K562 (cell line): ENCODE results near the gene GALNT18. TPM values are rescaled to one million over a fixed set of nuclear protein-coding genes. Genes with fewer than 3 reads are reported as not detected.

ENCODE experiments used
- ATAC-seq: fragments of 200-7000 bp; cut with Tn5 transposase; 3 replicates; pipeline ENCODE4 v1.9.1; 2020; ENCODE audit warnings: moderate library complexity
- BruUV-seq: library from RNA; stranded (reverse); fragments of 400-500 nt; replicated peaks from 2 replicates; lab custom pipeline; 2021; lab: Mats Ljungman, UMichigan
- CTCF ChIA-PET: fragments of 300-600 bp; formaldehyde crosslinking; extraction: SDS; loops from one replicate; lab custom pipeline; 2021; ENCODE audit warnings: low intra/inter-chr PET ratio; lab: Yijun Ruan, JAX
- POLR2A ChIA-PET: fragments of 300-600, 350-650 bp; sonication (Branson Sonifier 250); formaldehyde crosslinking; extraction: SDS; loops from one replicate; lab custom pipeline; 2021; ENCODE audit warnings: antibody characterized with exemption, inconsistent platforms; lab: Yijun Ruan, JAX
- DNase-seq, 4 experiments: peaks; one replicate each; pipeline versions ENCODE4 v3.0.0 to v3.0.0-alpha.2; 2011 to 2018; ENCODE audit warnings: low spot score in 3 of 4, mixed read lengths in 3 of 4; ENCODE audit errors: extremely low read depth in 1 of 4
- FAIRE-seq: peaks from 2 replicates; lab custom pipeline; 2011; peaks lifted over from hg19 to GRCh38; lab: Jason Lieb, UNC
- H2AFZ ChIP-seq: 2 replicates; pipeline ENCODE4 v1.6.0; 2011; ENCODE audit warnings: low read depth, low read length, control low read depth, inconsistent platforms
- H3K27ac ChIP-seq: fragments of 200-600 bp; 3 replicates; pipeline ENCODE4 v1.8.0; 2011; ENCODE audit warnings: low read depth, mild to moderate bottlenecking, control low read depth, inconsistent platforms, low read length, moderate library complexity, mixed read lengths; ENCODE audit errors: extremely low read depth
- H3K27me3 ChIP-seq, 2 experiments: fragments of 300-600 bp in 1 of 2; 2 replicates in 1 of 2; 3 replicates in 1 of 2; pipeline versions ENCODE4 v1.6.0 to v1.8.0; 2011; ENCODE audit warnings: inconsistent platforms in 2 of 2, low read length in 2 of 2, mild to moderate bottlenecking in 1 of 2, mixed read lengths in 1 of 2, moderate library complexity in 1 of 2; ENCODE audit not compliant: control insufficient read depth in 2 of 2, insufficient read depth in 2 of 2
- H3K36me3 ChIP-seq: fragments of 300-600 bp; 3 replicates; pipeline ENCODE4 v1.8.0; 2011; ENCODE audit warnings: mild to moderate bottlenecking, low read length, inconsistent platforms; ENCODE audit not compliant: control insufficient read depth, insufficient read depth
- H3K4me1 ChIP-seq, 2 experiments: fragments of 200-600 bp in 1 of 2; replicated peaks in 1 of 2; 2 replicates in 1 of 2; 3 replicates in 1 of 2; pipeline versions ENCODE4 v1.5.1 to v1.8.0; 2011; ENCODE audit warnings: inconsistent platforms in 2 of 2, low read length in 2 of 2, mild to moderate bottlenecking in 1 of 2, mixed read lengths in 1 of 2, moderate library complexity in 1 of 2; ENCODE audit not compliant: control insufficient read depth in 2 of 2, insufficient read depth in 2 of 2
- H3K4me2 ChIP-seq: 2 replicates; pipeline ENCODE4 v1.6.1; 2011; ENCODE audit warnings: low read length, control low read depth, inconsistent platforms, mixed read lengths; ENCODE audit not compliant: insufficient read depth
- H3K4me3 ChIP-seq: fragments of 200-600 bp; sonication (generic), shearing (Covaris generic); 2 replicates; pipeline ENCODE4 v1.5.1; 2016; ENCODE audit warnings: control low read depth, inconsistent platforms
- H3K79me2 ChIP-seq: fragments of 200-600 bp; 3 replicates; pipeline ENCODE4 v1.8.0; 2011; ENCODE audit warnings: low read length, inconsistent platforms; ENCODE audit not compliant: control insufficient read depth, insufficient read depth
- H3K9ac ChIP-seq, 2 experiments: 2 replicates each; pipeline versions ENCODE4 v1.6.0 to v1.6.1; 2011; ENCODE audit warnings: low read depth in 2 of 2, low read length in 2 of 2, control low read depth in 1 of 2, inconsistent platforms in 1 of 2, mild to moderate bottlenecking in 1 of 2, mixed read lengths in 1 of 2; ENCODE audit not compliant: insufficient read depth in 1 of 2
- H3K9me1 ChIP-seq: one replicate; pipeline ENCODE4 v1.6.0; 2011; ENCODE audit warnings: inconsistent platforms, mild to moderate bottlenecking, low read length, moderate library complexity; ENCODE audit not compliant: control insufficient read depth, insufficient read depth
- H3K9me3 ChIP-seq: replicated peaks from 2 replicates; pipeline ENCODE4 v1.5.1; 2011; ENCODE audit warnings: low read depth, low read length, inconsistent platforms; ENCODE audit not compliant: control insufficient read depth, insufficient read depth
- H4K20me1 ChIP-seq: replicated peaks from 2 replicates; pipeline ENCODE4 v1.6.1; 2011; ENCODE audit warnings: low read length, inconsistent platforms, mixed read lengths; ENCODE audit not compliant: control insufficient read depth, insufficient read depth
- KAT7 ChIP-seq: sonication (generic); formaldehyde crosslinking; IDR thresholded peaks from 2 replicates; pipeline ENCODE4 v1.8.0; 2022; ENCODE audit warnings: missing genetic modification reagents, mild to moderate bottlenecking, borderline replicate concordance
- NCOA1 ChIP-seq: fragments of 450-650 bp; IDR thresholded peaks from 2 replicates; pipeline ENCODE4 v1.6.1; 2016; ENCODE audit warnings: low read depth
- PATZ1 ChIP-seq: fragments of 250-450 bp; sonication (Bioruptor Pico); IDR thresholded peaks from 2 replicates; pipeline ENCODE4 v1.5.0; 2020; ENCODE audit warnings: mild to moderate bottlenecking, borderline replicate concordance
- SMARCB1 ChIP-seq: IDR thresholded peaks from 2 replicates; pipeline ENCODE4 v1.6.1; 2011; ENCODE audit warnings: improper control_type of control experiment, low read depth; ENCODE audit not compliant: insufficient read length
- TAF15 ChIP-seq: fragments of 200-400 bp; formaldehyde crosslinking; IDR thresholded peaks from 2 replicates; pipeline ENCODE4 v1.6.1; 2017; ENCODE audit warnings: mild to moderate bottlenecking, low read depth, low read length, moderate library complexity
- TOE1 ChIP-seq, 2 experiments: fragments of 450-650 bp in 1 of 2; sonication (generic) in 1 of 2; formaldehyde crosslinking in 1 of 2; IDR thresholded peaks; 2 replicates each; pipeline versions ENCODE4 v1.7.1 to v1.8.0; 2016 to 2022; ENCODE audit warnings: borderline replicate concordance in 2 of 2, mild to moderate bottlenecking in 2 of 2, antibody characterized with exemption in 1 of 2, inconsistent platforms in 1 of 2, low read depth in 1 of 2, missing genetic modification reagents in 1 of 2, moderate library complexity in 1 of 2
- XRCC3 ChIP-seq: fragments of 450-650 bp; IDR thresholded peaks from 2 replicates; pipeline ENCODE4 v1.6.1; 2017; ENCODE audit warnings: mild to moderate bottlenecking, moderate library complexity
- ZBTB7A ChIP-seq: IDR thresholded peaks from 2 replicates; pipeline ENCODE4 v1.6.1; 2011; ENCODE audit warnings: low read depth, mild to moderate bottlenecking, low read length, moderate library complexity, borderline replicate concordance; ENCODE audit not compliant: control insufficient read depth
- ZNF175 ChIP-seq: fragments of 200-800 bp; sonication (Bioruptor generic); IDR thresholded peaks from 2 replicates; pipeline ENCODE4 v1.6.1; 2016; ENCODE audit warnings: low read depth, mild to moderate bottlenecking, missing genetic modification characterization, missing compliant biosample characterization
- ZNF57 ChIP-seq: fragments of 450-650 bp; formaldehyde crosslinking; IDR thresholded peaks from 2 replicates; pipeline ENCODE4 v1.4.0; 2020; ENCODE audit warnings: mild to moderate bottlenecking, moderate library complexity
- WGBS: fragments of 100-300 bp; shearing (Covaris generic); methylation state at CpG from one replicate; pipeline ENCODE4 v1.1.6; 2016; ENCODE audit warnings: low coverage, mixed read lengths; ENCODE audit not compliant: insufficient coverage; ENCODE audit errors: missing lambda C conversion rate; 5-methylcytosine and 5-hydroxymethylcytosine counted together
- in situ Hi-C: fragments of 300-500 bp; cut with MboI; formaldehyde crosslinking; loops from 4 replicates; pipeline ENCODE4 v1.15.0; 2018; ENCODE audit warnings: inconsistent platforms, mixed read lengths
- intact Hi-C: fragments of 100-400 bp; cut with micrococcal nuclease; formaldehyde crosslinking; loops from 2 replicates; pipeline ENCODE4 v1.14.2; 2022
- polyA plus RNA-seq, 8 experiments: library from polyadenylated mRNA; depleted of rRNA in 4 of 8; stranded (reverse) in 5 of 8; unstranded in 3 of 8; fragments of >200 nt; fragmentation: Nextera tagmentation in 2 of 8; fragmentation: Illumina TruSeq in 1 of 8; extraction: Ambion mirVana in 2 of 8; extraction: Trizol in 1 of 8; gene quantifications; 2 replicates each; pipeline versions ENCODE4 v1.2.1 to v1.2.3, GENCODE V29; 2011 to 2014; ENCODE audit warnings: inconsistent platforms in 1 of 8, missing spikeins in 1 of 8
- total RNA-seq, 7 experiments: library from RNA; depleted of rRNA in 6 of 7; stranded (reverse); fragments of >200 nt in 6 of 7; fragmentation: Illumina TruSeq in 2 of 7; extraction: Trizol in 2 of 7; gene quantifications; 2 replicates each; pipeline versions ENCODE4 v1.2.1 to v1.2.3, GENCODE V29; 2011 to 2021; ENCODE audit warnings: low replicate concordance in 1 of 7

Gene GALNT18
- total and polyA plus RNA-seq, 9 of the 15 experiments (the other 6 are each of a cell fraction or from before 2014, with no cell fraction given) = not detected

- TF ChIP-seq PATZ1 (no peak), ZNF57 (no peak)
Observed at GRCh38 chr11:11520231-11521015, 101.4 kb downstream of the GALNT18 start (continued).

GRCh38 chr11:11519184-11519583 lies 102.6 kb downstream of the GALNT18 start:
- no peak for TF ChIP-seq KAT7 (CRISPR knock-in tag)
- TF ChIP-seq TOE1 (IDR thresholded peaks at IDR 0.05; ENCODE audit: borderline replicate concordance) = no peak
- no peak for TF ChIP-seq TOE1 (CRISPR knock-in tag; IDR thresholded peaks at IDR 0.05; ENCODE audit: borderline replicate concordance, low read depth)
- TF ChIP-seq TAF15 = no peak
- no peak for TF ChIP-seq ZBTB7A
- no peak for TF ChIP-seq ZNF175 (CRISPR knock-in tag)
- TF ChIP-seq NCOA1 = no peak
- no peak for TF ChIP-seq XRCC3
- no peak for TF ChIP-seq SMARCB1
- no peak overlapping the region for H3K4me3 ChIP-seq
- FAIRE-seq (no peak), ATAC-seq (peak; percentile 47; the same call in 1 of the 3 replicates), DNase-seq (peak in 3 of 4 experiments; percentile 10 to 36 (median 31))
- WGBS = 3% methylated on average over 4 of the region's 4 CpGs
- no peak overlapping the region for H3K27ac ChIP-seq
- intact Hi-C loops (no loop called here), in situ Hi-C loops (no loop called here)
- no peaks in the 10 kb centered on the region for H3K36me3 ChIP-seq
- H4K20me1 ChIP-seq = no peaks in the 10 kb centered on the region
- POLR2A ChIA-PET = no interaction called here
- H3K9me3 ChIP-seq = no peaks in the 10 kb centered on the region
- BruUV-seq = no TSS peak
- no peak overlapping the region for H2AFZ ChIP-seq
- H3K9me1 ChIP-seq = no peaks in the 10 kb centered on the region
- CTCF ChIA-PET = no interaction called here
- no peak overlapping the region for H3K4me2 ChIP-seq
- H3K9ac ChIP-seq = no peak overlapping the region
- no peaks in the 10 kb centered on the region for H3K79me2 ChIP-seq
- H3K27me3 ChIP-seq = peaks cover 0 to 35% of the 10 kb centered on the region in 2 experiments; a peak in 3 of 5 replicates
- no peaks in the 10 kb centered on the region for H3K4me1 ChIP-seq
